GM23338 (cell line): ENCODE results near the gene SCNN1A.

Source experiments
- CREB1 ChIP-seq: fragments of 250-450 bp; sonication (Bioruptor Pico); IDR thresholded peaks from 2 replicates; pipeline ENCODE4 v1.5.0; 2020; ENCODE audit warnings: low read depth, mild to moderate bottlenecking, moderate library complexity
- EZH2 ChIP-seq: fragments of 200-600 bp; sonication (generic); IDR thresholded peaks from one replicate; pipeline ENCODE4 v1.8.0; 2017; ENCODE audit warnings: antibody characterized with exemption, mild to moderate bottlenecking, low read depth; ENCODE audit not compliant: unreplicated experiment
- EZH2phosphoT487 ChIP-seq: fragments of 200-600 bp; sonication (generic); IDR thresholded peaks from one replicate; pipeline ENCODE4 v1.8.1; 2018; ENCODE audit warnings: antibody characterized with exemption; ENCODE audit not compliant: unreplicated experiment
- JUNB ChIP-seq: IDR thresholded peaks from one replicate; pipeline ENCODE4 v1.6.1; 2016; ENCODE audit warnings: antibody characterized with exemption; ENCODE audit not compliant: unreplicated experiment
- POLR2AphosphoS5 ChIP-seq: IDR thresholded peaks from 2 replicates; pipeline ENCODE4 v1.6.1; 2016; ENCODE audit warnings: antibody characterized with exemption, low read depth
- TF ChIP-seq, protein P1 (sequence below), 2 experiments: fragments of 200-600 bp in 1 of 2; sonication (generic) in 1 of 2; conservative IDR thresholded peaks; 2 replicates each; pipeline versions ENCODE4 v1.5.1 to v1.6.1; 2016 to 2017; ENCODE audit warnings: antibody characterized with exemption in 2 of 2, low read depth in 2 of 2, mild to moderate bottlenecking in 2 of 2, moderate library complexity in 1 of 2
- TF ChIP-seq, protein P2 (sequence below): IDR thresholded peaks from one replicate; pipeline ENCODE4 v1.6.1; 2018; ENCODE audit warnings: antibody characterized with exemption; ENCODE audit not compliant: unreplicated experiment

DNA sequence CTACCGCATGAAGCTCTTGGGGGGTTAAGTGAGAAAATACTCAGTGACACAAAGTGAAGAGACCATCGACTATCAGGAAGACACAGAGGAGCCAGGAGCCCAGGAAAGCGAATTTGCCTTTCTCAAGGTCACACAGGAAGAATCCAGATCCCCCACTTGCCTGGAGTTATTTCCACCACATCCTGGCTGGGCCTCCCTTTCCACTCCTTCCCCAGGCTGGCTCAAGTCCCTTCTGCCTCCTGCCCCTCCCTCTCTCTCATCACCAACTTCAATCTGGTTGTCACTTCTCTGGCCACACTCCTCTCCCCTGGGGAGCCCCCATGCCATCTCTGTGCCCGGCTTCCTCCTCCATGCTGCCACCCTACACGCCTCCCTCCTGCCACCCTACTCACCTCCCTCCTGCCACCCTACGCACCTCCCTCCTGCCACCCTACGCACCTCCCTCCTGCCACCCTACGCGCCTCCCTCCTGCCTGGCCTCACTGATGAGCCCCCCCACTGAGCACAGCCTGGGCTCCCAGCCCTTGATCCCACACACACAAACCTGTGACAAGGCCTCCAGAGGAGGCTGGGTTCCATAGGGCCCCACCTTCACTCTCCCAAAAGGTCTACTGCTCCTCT, 6.3 kb downstream of the SCNN1A start:
- TF ChIP-seq, protein P1, sequence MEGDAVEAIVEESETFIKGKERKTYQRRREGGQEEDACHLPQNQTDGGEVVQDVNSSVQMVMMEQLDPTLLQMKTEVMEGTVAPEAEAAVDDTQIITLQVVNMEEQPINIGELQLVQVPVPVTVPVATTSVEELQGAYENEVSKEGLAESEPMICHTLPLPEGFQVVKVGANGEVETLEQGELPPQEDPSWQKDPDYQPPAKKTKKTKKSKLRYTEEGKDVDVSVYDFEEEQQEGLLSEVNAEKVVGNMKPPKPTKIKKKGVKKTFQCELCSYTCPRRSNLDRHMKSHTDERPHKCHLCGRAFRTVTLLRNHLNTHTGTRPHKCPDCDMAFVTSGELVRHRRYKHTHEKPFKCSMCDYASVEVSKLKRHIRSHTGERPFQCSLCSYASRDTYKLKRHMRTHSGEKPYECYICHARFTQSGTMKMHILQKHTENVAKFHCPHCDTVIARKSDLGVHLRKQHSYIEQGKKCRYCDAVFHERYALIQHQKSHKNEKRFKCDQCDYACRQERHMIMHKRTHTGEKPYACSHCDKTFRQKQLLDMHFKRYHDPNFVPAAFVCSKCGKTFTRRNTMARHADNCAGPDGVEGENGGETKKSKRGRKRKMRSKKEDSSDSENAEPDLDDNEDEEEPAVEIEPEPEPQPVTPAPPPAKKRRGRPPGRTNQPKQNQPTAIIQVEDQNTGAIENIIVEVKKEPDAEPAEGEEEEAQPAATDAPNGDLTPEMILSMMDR (conservative IDR thresholded peaks at IDR 0.05; ENCODE audit: low read depth in 2 of 2): no peak
- TF ChIP-seq EZH2phosphoT487 (no peak), EZH2 (no peak), POLR2AphosphoS5 (no peak), CREB1 (no peak), JUNB (no peak)
- TF ChIP-seq, protein P2, sequence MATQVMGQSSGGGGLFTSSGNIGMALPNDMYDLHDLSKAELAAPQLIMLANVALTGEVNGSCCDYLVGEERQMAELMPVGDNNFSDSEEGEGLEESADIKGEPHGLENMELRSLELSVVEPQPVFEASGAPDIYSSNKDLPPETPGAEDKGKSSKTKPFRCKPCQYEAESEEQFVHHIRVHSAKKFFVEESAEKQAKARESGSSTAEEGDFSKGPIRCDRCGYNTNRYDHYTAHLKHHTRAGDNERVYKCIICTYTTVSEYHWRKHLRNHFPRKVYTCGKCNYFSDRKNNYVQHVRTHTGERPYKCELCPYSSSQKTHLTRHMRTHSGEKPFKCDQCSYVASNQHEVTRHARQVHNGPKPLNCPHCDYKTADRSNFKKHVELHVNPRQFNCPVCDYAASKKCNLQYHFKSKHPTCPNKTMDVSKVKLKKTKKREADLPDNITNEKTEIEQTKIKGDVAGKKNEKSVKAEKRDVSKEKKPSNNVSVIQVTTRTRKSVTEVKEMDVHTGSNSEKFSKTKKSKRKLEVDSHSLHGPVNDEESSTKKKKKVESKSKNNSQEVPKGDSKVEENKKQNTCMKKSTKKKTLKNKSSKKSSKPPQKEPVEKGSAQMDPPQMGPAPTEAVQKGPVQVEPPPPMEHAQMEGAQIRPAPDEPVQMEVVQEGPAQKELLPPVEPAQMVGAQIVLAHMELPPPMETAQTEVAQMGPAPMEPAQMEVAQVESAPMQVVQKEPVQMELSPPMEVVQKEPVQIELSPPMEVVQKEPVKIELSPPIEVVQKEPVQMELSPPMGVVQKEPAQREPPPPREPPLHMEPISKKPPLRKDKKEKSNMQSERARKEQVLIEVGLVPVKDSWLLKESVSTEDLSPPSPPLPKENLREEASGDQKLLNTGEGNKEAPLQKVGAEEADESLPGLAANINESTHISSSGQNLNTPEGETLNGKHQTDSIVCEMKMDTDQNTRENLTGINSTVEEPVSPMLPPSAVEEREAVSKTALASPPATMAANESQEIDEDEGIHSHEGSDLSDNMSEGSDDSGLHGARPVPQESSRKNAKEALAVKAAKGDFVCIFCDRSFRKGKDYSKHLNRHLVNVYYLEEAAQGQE: no peak
